ENCODE measurements around the gene GCHFR. TPM values are rescaled to one million over a fixed set of nuclear protein-coding genes. Genes with fewer than 3 reads are reported as not detected.

Gene GCHFR
- total and polyA plus RNA-seq, 2 donors (not counting 3 experiments of a cell fraction or from before 2014, with no cell fraction given): 6.3 to 14.2 TPM

- POLR2A ChIA-PET: no interaction called here
- H3K4me3 ChIP-seq (replicated peaks in 1 of 3; ENCODE audit: insufficient read depth in 1 of 3, low read depth in 1 of 3, low read length in 3 of 3): no peak overlapping the region
- no peaks in the 10 kb centered on the region for H3K79me2 ChIP-seq (ENCODE audit: control insufficient read depth, insufficient read depth, low read length)
- H4K20me1 ChIP-seq (replicated peaks; ENCODE audit: control insufficient read depth, extremely low read depth, insufficient read depth, low read length): no peaks in the 10 kb centered on the region
- no peak for TF ChIP-seq FOS (IDR thresholded peaks at IDR 0.05; ENCODE audit: borderline replicate concordance, insufficient read depth, low read length)
- no peak for TF ChIP-seq GATA2 (IDR thresholded peaks at IDR 0.05; ENCODE audit: insufficient read depth, insufficient read length, low read depth, low read length)
- no peak for TF ChIP-seq MAX (IDR thresholded peaks at IDR 0.05; ENCODE audit: insufficient read depth, insufficient read length)
- TF ChIP-seq CTCF (IDR thresholded peaks at IDR 0.05; ENCODE audit: extremely low read depth in 1 of 2, insufficient read depth in 1 of 2, low read depth in 1 of 2, low read length in 2 of 2): no peak
- no peak for TF ChIP-seq JUN (IDR thresholded peaks at IDR 0.05; ENCODE audit: borderline replicate concordance, insufficient read depth, insufficient read length, low read depth)
- TF ChIP-seq EZH2 (IDR thresholded peaks at IDR 0.05; ENCODE audit: borderline replicate concordance, low read depth, low read length, severe bottlenecking): no peak
- no peak for TF ChIP-seq POLR2AphosphoS5 (IDR thresholded peaks at IDR 0.05; ENCODE audit: insufficient read depth, low read depth, low read length)
- no peak for TF ChIP-seq MYC (IDR thresholded peaks at IDR 0.05; ENCODE audit: low read depth, low read length)
- TF ChIP-seq POLR2A (IDR thresholded peaks at IDR 0.05; ENCODE audit: low read depth, low read length): no peak
- no peaks in the 10 kb centered on the region for H3K27me3 ChIP-seq (ENCODE audit: control insufficient read depth in 2 of 2, insufficient read depth in 2 of 2, low read length in 2 of 2)
- dilution Hi-C loops (cut with MboI; ENCODE audit: extremely low pct_ligation_motif_present, low sequenced_read_pairs): no loop called here
- no peaks in the 10 kb centered on the region for H3K9me3 ChIP-seq (replicated peaks; ENCODE audit: control insufficient read depth, insufficient read depth, low read length)
- intact Hi-C loops (cut with micrococcal nuclease): no loop called here
- H2AFZ ChIP-seq (ENCODE audit: low read depth, low read length): no peak overlapping the region
- no peak for FAIRE-seq
- H3K9me1 ChIP-seq (replicated peaks; ENCODE audit: control insufficient read depth, extremely low read depth, insufficient read depth, low read length): no peaks in the 10 kb centered on the region
- H3K36me3 ChIP-seq (ENCODE audit: control insufficient read depth in 2 of 2, extremely low read depth in 1 of 2, insufficient read depth in 2 of 2, low read length in 2 of 2): peaks cover 0 to 38% of the 10 kb centered on the region in 2 experiments
- BruUV-seq (replicated peaks): no TSS peak
- CTCF ChIA-PET: interaction anchor here (0.8 to 2.4 kb wide), 3 partner anchors 9 to 30 kb away, joined by 3 to 8 read pairs (median 5); partner anchors contain the start of gene GCHFR
- H3K4me1 ChIP-seq (ENCODE audit: control insufficient read depth, extremely low read depth, insufficient read depth, low read length): no peaks in the 10 kb centered on the region
- H3K4me2 ChIP-seq (ENCODE audit: insufficient read depth, low read length): no peak overlapping the region
- H3K9ac ChIP-seq (replicated peaks; ENCODE audit: extremely low read depth, insufficient read depth, low read length): no peak overlapping the region
- H3K27ac ChIP-seq (ENCODE audit: insufficient read depth, low read depth, low read length): no peak overlapping the region
- no peak for DNase-seq (ENCODE audit: low read depth, low spot score)
These were observed 12.8 kb downstream of the GCHFR start for GRCh38 chr15:40776537-40777141.
